ENCODE measurements around the gene CANX. TPM values are rescaled to one million over a fixed set of nuclear protein-coding genes. Genes with fewer than 3 reads are reported as not detected.

The CANX gene
- total and polyA plus RNA-seq, 2 donors (not counting 3 experiments of a cell fraction or from before 2014, with no cell fraction given) = 193 to 986 TPM

DNA sequence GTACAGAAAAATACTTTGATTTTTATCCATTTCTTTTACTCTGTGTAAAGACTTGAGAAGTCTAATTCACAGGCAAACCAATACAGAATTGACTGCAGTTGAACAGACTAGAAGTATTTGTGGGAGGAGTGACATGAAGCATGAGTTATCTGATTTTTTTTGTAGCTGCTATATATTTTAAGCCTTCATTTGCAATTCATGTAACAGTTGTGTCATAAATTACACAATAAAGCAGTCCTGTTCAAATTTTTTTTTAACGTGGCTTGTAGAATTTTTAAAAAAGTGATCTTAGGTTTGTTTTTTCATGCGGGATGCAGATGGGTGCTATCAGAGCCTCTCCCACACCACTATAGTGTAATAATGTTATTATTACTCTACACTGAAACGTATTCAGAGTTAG lies 31.0 kb downstream of the CANX start:
- FAIRE-seq (no peak), DNase-seq (ENCODE audit: low read depth, low spot score) (no peak)
- Histone ChIP-seq H3K79me2 (ENCODE audit: control insufficient read depth, insufficient read depth, low read length) (peaks cover 25% of the 10 kb centered on the region), H3K4me3 (replicated peaks in 1 of 3; ENCODE audit: insufficient read depth in 1 of 3, low read depth in 1 of 3, low read length in 3 of 3) (no peak overlapping the region), H4K20me1 (replicated peaks; ENCODE audit: control insufficient read depth, extremely low read depth, insufficient read depth, low read length) (peaks cover 4% of the 10 kb centered on the region), H3K9me3 (replicated peaks; ENCODE audit: control insufficient read depth, insufficient read depth, low read length) (no peaks in the 10 kb centered on the region), H3K27ac (ENCODE audit: insufficient read depth, low read depth, low read length) (no peak overlapping the region), H3K4me1 (ENCODE audit: control insufficient read depth, extremely low read depth, insufficient read depth, low read length) (peaks cover 23% of the 10 kb centered on the region), H3K27me3 (ENCODE audit: control insufficient read depth in 2 of 2, insufficient read depth in 2 of 2, low read length in 2 of 2) (no peaks in the 10 kb centered on the region), H3K9ac (replicated peaks; ENCODE audit: extremely low read depth, insufficient read depth, low read length) (no peak overlapping the region), H2AFZ (ENCODE audit: low read depth, low read length) (no peak overlapping the region), H3K4me2 (ENCODE audit: insufficient read depth, low read length) (no peak overlapping the region), H3K9me1 (replicated peaks; ENCODE audit: control insufficient read depth, extremely low read depth, insufficient read depth, low read length) (no peaks in the 10 kb centered on the region), H3K36me3 (ENCODE audit: control insufficient read depth in 2 of 2, extremely low read depth in 1 of 2, insufficient read depth in 2 of 2, low read length in 2 of 2) (peaks cover 31 to 43% of the 10 kb centered on the region in 2 experiments)
- dilution Hi-C loops (cut with MboI; ENCODE audit: extremely low pct_ligation_motif_present, low sequenced_read_pairs) (no loop called here), intact Hi-C loops (cut with micrococcal nuclease) (loop anchor here (5.0 kb wide), 1 partner anchor 107 kb away; the partner anchor contains the start of gene HNRNPH1)
- CTCF ChIA-PET = interaction anchor here (2.1 kb wide), 1 partner anchor 33 kb away, joined by 5 read pairs; no protein-coding TSS in a partner anchor
- POLR2A ChIA-PET = no interaction called here
- no TSS peak for BruUV-seq (replicated peaks)
- TF ChIP-seq GATA2 (IDR thresholded peaks at IDR 0.05; ENCODE audit: insufficient read depth, insufficient read length, low read depth, low read length) = no peak
- no peak for TF ChIP-seq POLR2A (IDR thresholded peaks at IDR 0.05; ENCODE audit: low read depth, low read length)
- no peak for TF ChIP-seq POLR2AphosphoS5 (IDR thresholded peaks at IDR 0.05; ENCODE audit: insufficient read depth, low read depth, low read length)
- no peak for TF ChIP-seq FOS (IDR thresholded peaks at IDR 0.05; ENCODE audit: borderline replicate concordance, insufficient read depth, low read length)

GRCh38 chr5:179730356-179730755 lies 31.6 kb downstream of the CANX start:
- H3K4me1 ChIP-seq (ENCODE audit: control insufficient read depth, extremely low read depth, insufficient read depth, low read length) = peaks cover 24% of the 10 kb centered on the region
- no peak overlapping the region for H3K4me2 ChIP-seq (ENCODE audit: insufficient read depth, low read length)
- no peaks in the 10 kb centered on the region for H3K9me3 ChIP-seq (replicated peaks; ENCODE audit: control insufficient read depth, insufficient read depth, low read length)
- no peaks in the 10 kb centered on the region for H3K9me1 ChIP-seq (replicated peaks; ENCODE audit: control insufficient read depth, extremely low read depth, insufficient read depth, low read length)
- H3K27ac ChIP-seq (ENCODE audit: insufficient read depth, low read depth, low read length) = no peak overlapping the region
- TF ChIP-seq, protein P1, sequence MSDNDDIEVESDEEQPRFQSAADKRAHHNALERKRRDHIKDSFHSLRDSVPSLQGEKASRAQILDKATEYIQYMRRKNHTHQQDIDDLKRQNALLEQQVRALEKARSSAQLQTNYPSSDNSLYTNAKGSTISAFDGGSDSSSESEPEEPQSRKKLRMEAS (IDR thresholded peaks at IDR 0.05; ENCODE audit: insufficient read depth, insufficient read length) = no peak
- TF ChIP-seq POLR2A (IDR thresholded peaks at IDR 0.05; ENCODE audit: low read depth, low read length) = no peak
- no peak for TF ChIP-seq POLR2AphosphoS5 (IDR thresholded peaks at IDR 0.05; ENCODE audit: insufficient read depth, low read depth, low read length)
- TF ChIP-seq EZH2 (IDR thresholded peaks at IDR 0.05; ENCODE audit: borderline replicate concordance, low read depth, low read length, severe bottlenecking) = no peak
- peaks cover 25 to 40% of the 10 kb centered on the region in 2 experiments for H3K36me3 ChIP-seq (ENCODE audit: control insufficient read depth in 2 of 2, extremely low read depth in 1 of 2, insufficient read depth in 2 of 2, low read length in 2 of 2)
- no peak overlapping the region for H3K4me3 ChIP-seq (replicated peaks in 1 of 3; ENCODE audit: insufficient read depth in 1 of 3, low read depth in 1 of 3, low read length in 3 of 3)
- H3K27me3 ChIP-seq (ENCODE audit: control insufficient read depth in 2 of 2, insufficient read depth in 2 of 2, low read length in 2 of 2) = no peaks in the 10 kb centered on the region
- peaks cover 4% of the 10 kb centered on the region for H4K20me1 ChIP-seq (replicated peaks; ENCODE audit: control insufficient read depth, extremely low read depth, insufficient read depth, low read length)
- BruUV-seq (replicated peaks) = no TSS peak
- FAIRE-seq = no peak
- no peak for DNase-seq (ENCODE audit: low read depth, low spot score)
- no peak overlapping the region for H3K9ac ChIP-seq (replicated peaks; ENCODE audit: extremely low read depth, insufficient read depth, low read length)
- ChIA-PET CTCF (interaction anchor here (2.1 kb wide), 1 partner anchor 32 kb away, joined by 5 read pairs; no protein-coding TSS in a partner anchor), POLR2A (no interaction called here)
- no peak overlapping the region for H2AFZ ChIP-seq (ENCODE audit: low read depth, low read length)
- H3K79me2 ChIP-seq (ENCODE audit: control insufficient read depth, insufficient read depth, low read length) = peaks cover 31% of the 10 kb centered on the region
- dilution Hi-C loops (cut with MboI; ENCODE audit: extremely low pct_ligation_motif_present, low sequenced_read_pairs) (no loop called here), intact Hi-C loops (cut with micrococcal nuclease) (loop anchor here (5.0 kb wide), 1 partner anchor 108 kb away; the partner anchor contains the start of gene HNRNPH1)

Data from endothelial cell of umbilical vein (primary cell).